ENCODE results near the gene LCT. TPM values are rescaled to one million over a fixed set of nuclear protein-coding genes. Genes with fewer than 3 reads are reported as not detected.

LCT gene
- total and polyA plus RNA-seq, 2 experiments from 2014 or later: not detected

DNA sequence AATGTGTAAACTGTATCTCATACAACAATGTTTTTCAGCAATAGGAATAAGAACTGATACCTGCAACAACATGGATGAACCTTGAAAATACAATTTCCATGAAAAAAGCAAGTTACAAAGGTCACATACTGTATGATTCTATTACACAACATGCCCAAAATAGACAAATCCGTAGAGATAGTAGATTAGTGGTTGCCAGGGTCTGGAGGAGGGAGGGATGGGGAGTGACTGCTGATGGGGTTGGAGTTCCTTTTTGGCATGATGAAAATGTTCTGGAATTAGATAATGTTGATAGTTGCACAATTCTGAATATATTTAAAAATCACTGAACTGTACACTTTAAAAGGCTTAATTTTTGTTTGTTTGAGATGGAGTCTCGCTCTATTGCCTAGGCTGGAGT is 61.6 kb downstream of the LCT start:
- TF ChIP-seq, protein P1, sequence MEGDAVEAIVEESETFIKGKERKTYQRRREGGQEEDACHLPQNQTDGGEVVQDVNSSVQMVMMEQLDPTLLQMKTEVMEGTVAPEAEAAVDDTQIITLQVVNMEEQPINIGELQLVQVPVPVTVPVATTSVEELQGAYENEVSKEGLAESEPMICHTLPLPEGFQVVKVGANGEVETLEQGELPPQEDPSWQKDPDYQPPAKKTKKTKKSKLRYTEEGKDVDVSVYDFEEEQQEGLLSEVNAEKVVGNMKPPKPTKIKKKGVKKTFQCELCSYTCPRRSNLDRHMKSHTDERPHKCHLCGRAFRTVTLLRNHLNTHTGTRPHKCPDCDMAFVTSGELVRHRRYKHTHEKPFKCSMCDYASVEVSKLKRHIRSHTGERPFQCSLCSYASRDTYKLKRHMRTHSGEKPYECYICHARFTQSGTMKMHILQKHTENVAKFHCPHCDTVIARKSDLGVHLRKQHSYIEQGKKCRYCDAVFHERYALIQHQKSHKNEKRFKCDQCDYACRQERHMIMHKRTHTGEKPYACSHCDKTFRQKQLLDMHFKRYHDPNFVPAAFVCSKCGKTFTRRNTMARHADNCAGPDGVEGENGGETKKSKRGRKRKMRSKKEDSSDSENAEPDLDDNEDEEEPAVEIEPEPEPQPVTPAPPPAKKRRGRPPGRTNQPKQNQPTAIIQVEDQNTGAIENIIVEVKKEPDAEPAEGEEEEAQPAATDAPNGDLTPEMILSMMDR (conservative IDR thresholded peaks at IDR 0.05; ENCODE audit: low read depth in 2 of 2): no peak
- TF ChIP-seq, protein P2, sequence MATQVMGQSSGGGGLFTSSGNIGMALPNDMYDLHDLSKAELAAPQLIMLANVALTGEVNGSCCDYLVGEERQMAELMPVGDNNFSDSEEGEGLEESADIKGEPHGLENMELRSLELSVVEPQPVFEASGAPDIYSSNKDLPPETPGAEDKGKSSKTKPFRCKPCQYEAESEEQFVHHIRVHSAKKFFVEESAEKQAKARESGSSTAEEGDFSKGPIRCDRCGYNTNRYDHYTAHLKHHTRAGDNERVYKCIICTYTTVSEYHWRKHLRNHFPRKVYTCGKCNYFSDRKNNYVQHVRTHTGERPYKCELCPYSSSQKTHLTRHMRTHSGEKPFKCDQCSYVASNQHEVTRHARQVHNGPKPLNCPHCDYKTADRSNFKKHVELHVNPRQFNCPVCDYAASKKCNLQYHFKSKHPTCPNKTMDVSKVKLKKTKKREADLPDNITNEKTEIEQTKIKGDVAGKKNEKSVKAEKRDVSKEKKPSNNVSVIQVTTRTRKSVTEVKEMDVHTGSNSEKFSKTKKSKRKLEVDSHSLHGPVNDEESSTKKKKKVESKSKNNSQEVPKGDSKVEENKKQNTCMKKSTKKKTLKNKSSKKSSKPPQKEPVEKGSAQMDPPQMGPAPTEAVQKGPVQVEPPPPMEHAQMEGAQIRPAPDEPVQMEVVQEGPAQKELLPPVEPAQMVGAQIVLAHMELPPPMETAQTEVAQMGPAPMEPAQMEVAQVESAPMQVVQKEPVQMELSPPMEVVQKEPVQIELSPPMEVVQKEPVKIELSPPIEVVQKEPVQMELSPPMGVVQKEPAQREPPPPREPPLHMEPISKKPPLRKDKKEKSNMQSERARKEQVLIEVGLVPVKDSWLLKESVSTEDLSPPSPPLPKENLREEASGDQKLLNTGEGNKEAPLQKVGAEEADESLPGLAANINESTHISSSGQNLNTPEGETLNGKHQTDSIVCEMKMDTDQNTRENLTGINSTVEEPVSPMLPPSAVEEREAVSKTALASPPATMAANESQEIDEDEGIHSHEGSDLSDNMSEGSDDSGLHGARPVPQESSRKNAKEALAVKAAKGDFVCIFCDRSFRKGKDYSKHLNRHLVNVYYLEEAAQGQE (IDR thresholded peaks at IDR 0.05; ENCODE audit: unreplicated experiment): no peak
- TF ChIP-seq, protein P3, sequence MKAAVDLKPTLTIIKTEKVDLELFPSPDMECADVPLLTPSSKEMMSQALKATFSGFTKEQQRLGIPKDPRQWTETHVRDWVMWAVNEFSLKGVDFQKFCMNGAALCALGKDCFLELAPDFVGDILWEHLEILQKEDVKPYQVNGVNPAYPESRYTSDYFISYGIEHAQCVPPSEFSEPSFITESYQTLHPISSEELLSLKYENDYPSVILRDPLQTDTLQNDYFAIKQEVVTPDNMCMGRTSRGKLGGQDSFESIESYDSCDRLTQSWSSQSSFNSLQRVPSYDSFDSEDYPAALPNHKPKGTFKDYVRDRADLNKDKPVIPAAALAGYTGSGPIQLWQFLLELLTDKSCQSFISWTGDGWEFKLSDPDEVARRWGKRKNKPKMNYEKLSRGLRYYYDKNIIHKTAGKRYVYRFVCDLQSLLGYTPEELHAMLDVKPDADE (IDR thresholded peaks at IDR 0.05): no peak
- TF ChIP-seq EZH2phosphoT487 (IDR thresholded peaks at IDR 0.05; ENCODE audit: unreplicated experiment) (no peak), CREB1 (CRISPR knock-in tag; IDR thresholded peaks at IDR 0.05; ENCODE audit: low read depth) (no peak), ZNF331 (CRISPR knock-in tag; IDR thresholded peaks at IDR 0.05; ENCODE audit: low read depth) (no peak), EZH2 (IDR thresholded peaks at IDR 0.05; ENCODE audit: low read depth, unreplicated experiment) (no peak), JUNB (IDR thresholded peaks at IDR 0.05; ENCODE audit: unreplicated experiment) (no peak), POLR2AphosphoS5 (IDR thresholded peaks at IDR 0.05; ENCODE audit: low read depth) (no peak), ZNF114 (CRISPR knock-in tag; IDR thresholded peaks at IDR 0.05) (no peak), NANOG (IDR thresholded peaks at IDR 0.05; ENCODE audit: borderline replicate concordance) (no peak), STAT1 (IDR thresholded peaks at IDR 0.05; ENCODE audit: unreplicated experiment) (no peak)
- TF ChIP-seq, protein P4, sequence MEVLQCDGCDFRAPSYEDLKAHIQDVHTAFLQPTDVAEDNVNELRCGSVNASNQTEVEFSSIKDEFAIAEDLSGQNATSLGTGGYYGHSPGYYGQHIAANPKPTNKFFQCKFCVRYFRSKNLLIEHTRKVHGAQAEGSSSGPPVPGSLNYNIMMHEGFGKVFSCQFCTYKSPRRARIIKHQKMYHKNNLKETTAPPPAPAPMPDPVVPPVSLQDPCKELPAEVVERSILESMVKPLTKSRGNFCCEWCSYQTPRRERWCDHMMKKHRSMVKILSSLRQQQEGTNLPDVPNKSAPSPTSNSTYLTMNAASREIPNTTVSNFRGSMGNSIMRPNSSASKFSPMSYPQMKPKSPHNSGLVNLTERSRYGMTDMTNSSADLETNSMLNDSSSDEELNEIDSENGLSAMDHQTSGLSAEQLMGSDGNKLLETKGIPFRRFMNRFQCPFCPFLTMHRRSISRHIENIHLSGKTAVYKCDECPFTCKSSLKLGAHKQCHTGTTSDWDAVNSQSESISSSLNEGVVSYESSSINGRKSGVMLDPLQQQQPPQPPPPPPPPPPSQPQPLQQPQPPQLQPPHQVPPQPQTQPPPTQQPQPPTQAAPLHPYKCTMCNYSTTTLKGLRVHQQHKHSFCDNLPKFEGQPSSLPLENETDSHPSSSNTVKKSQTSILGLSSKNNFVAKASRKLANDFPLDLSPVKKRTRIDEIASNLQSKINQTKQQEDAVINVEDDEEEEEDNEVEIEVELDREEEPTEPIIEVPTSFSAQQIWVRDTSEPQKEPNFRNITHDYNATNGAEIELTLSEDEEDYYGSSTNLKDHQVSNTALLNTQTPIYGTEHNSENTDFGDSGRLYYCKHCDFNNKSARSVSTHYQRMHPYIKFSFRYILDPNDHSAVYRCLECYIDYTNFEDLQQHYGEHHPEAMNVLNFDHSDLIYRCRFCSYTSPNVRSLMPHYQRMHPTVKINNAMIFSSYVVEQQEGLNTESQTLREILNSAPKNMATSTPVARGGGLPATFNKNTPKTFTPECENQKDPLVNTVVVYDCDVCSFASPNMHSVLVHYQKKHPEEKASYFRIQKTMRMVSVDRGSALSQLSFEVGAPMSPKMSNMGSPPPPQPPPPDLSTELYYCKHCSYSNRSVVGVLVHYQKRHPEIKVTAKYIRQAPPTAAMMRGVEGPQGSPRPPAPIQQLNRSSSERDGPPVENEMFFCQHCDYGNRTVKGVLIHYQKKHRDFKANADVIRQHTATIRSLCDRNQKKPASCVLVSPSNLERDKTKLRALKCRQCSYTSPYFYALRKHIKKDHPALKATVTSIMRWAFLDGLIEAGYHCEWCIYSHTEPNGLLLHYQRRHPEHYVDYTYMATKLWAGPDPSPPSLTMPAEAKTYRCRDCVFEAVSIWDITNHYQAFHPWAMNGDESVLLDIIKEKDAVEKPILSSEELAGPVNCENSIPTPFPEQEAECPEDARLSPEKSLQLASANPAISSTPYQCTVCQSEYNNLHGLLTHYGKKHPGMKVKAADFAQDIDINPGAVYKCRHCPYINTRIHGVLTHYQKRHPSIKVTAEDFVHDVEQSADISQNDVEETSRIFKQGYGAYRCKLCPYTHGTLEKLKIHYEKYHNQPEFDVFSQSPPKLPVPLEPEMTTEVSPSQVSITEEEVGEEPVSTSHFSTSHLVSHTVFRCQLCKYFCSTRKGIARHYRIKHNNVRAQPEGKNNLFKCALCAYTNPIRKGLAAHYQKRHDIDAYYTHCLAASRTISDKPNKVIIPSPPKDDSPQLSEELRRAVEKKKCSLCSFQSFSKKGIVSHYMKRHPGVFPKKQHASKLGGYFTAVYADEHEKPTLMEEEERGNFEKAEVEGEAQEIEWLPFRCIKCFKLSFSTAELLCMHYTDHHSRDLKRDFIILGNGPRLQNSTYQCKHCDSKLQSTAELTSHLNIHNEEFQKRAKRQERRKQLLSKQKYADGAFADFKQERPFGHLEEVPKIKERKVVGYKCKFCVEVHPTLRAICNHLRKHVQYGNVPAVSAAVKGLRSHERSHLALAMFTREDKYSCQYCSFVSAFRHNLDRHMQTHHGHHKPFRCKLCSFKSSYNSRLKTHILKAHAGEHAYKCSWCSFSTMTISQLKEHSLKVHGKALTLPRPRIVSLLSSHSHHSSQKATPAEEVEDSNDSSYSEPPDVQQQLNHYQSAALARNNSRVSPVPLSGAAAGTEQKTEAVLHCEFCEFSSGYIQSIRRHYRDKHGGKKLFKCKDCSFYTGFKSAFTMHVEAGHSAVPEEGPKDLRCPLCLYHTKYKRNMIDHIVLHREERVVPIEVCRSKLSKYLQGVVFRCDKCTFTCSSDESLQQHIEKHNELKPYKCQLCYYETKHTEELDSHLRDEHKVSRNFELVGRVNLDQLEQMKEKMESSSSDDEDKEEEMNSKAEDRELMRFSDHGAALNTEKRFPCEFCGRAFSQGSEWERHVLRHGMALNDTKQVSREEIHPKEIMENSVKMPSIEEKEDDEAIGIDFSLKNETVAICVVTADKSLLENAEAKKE (CRISPR knock-in tag; IDR thresholded peaks at IDR 0.05): no peak
- H3K36me3 Mint-ChIP-seq (ENCODE audit: low read depth): peaks cover 87% of the 10 kb centered on the region
- ATAC-seq: no peak
- H3K4me1 ChIP-seq (ENCODE audit: insufficient read depth): no peaks in the 10 kb centered on the region
- H2AFZ ChIP-seq: no peak overlapping the region
- H3K4me1 Mint-ChIP-seq: no peaks in the 10 kb centered on the region
- DNase-seq (ENCODE audit: low spot score): no peak
- H4K20me1 ChIP-seq (replicated peaks; ENCODE audit: insufficient read depth): peaks cover 16% of the 10 kb centered on the region
- no peak overlapping the region for H3K4me2 ChIP-seq
- no peak overlapping the region for H3K27ac Mint-ChIP-seq
- no peaks in the 10 kb centered on the region for H3K79me2 ChIP-seq (replicated peaks; ENCODE audit: insufficient read depth)
- no peaks in the 10 kb centered on the region for H3K27me3 Mint-ChIP-seq (ENCODE audit: insufficient read depth, low read depth, poor library complexity)
- peaks cover 67% of the 10 kb centered on the region for H3K36me3 ChIP-seq (ENCODE audit: insufficient read depth)
- H3K9me3 Mint-ChIP-seq: no peaks in the 10 kb centered on the region
- H3K27ac ChIP-seq (ENCODE audit: low read depth): no peak overlapping the region
- no peaks in the 10 kb centered on the region for H3K9me2 ChIP-seq (ENCODE audit: insufficient read depth)
- H3K4me3 Mint-ChIP-seq: no peak overlapping the region
- H3K4me3 ChIP-seq: no peak overlapping the region
- H3K27me3 ChIP-seq (ENCODE audit: insufficient read depth): no peaks in the 10 kb centered on the region
- peaks cover 8% of the 10 kb centered on the region; the same call in 1 of the 2 replicates for H3F3A ChIP-seq (replicated peaks; ENCODE audit: low read depth)

Data from GM23338 (cell line).